ENCODE results near the gene PHKA1. TPM values are rescaled to one million over a fixed set of nuclear protein-coding genes. Genes with fewer than 3 reads are reported as not detected.
"Not testable (repeated sequence)": the region's sequence is repeated elsewhere in the genome, so short reads cannot be mapped to it uniquely, and the experiment has no call there.

The PHKA1 gene
- total RNA-seq (10 to 100 TPM in 3 of 4 donors, 1 to 10 TPM in 1; 9.9 to 12.2 (median 11.5) TPM), polyA plus RNA-seq (4.4 TPM)
- long read RNA-seq, donor 1, full-length matches to known transcripts, result 3 of 11 reads
- long read RNA-seq, donor 1, partial matches to known transcripts, result 4 of 11 reads
- long read RNA-seq, donor 1, other reads (novel, unspliced or antisense), result 4 of 11 reads
- long read RNA-seq, donor 2, full-length matches to known transcripts, result 4 of 7 reads
- long read RNA-seq, donor 2, partial matches to known transcripts, result 1 of 7 reads
- long read RNA-seq, donor 2, other reads (novel, unspliced or antisense), result 2 of 7 reads
- long read RNA-seq, donor 3, full-length matches to known transcripts, result 6 of 26 reads
- long read RNA-seq, donor 3, partial matches to known transcripts, result 12 of 26 reads
- long read RNA-seq, donor 3, other reads (novel, unspliced or antisense), result 8 of 26 reads
- long read RNA-seq, donor 4, full-length matches to known transcripts, result 3 of 10 reads
- long read RNA-seq, donor 4, partial matches to known transcripts, result 4 of 10 reads
- long read RNA-seq, donor 4, other reads (novel, unspliced or antisense), result 3 of 10 reads

DNA sequence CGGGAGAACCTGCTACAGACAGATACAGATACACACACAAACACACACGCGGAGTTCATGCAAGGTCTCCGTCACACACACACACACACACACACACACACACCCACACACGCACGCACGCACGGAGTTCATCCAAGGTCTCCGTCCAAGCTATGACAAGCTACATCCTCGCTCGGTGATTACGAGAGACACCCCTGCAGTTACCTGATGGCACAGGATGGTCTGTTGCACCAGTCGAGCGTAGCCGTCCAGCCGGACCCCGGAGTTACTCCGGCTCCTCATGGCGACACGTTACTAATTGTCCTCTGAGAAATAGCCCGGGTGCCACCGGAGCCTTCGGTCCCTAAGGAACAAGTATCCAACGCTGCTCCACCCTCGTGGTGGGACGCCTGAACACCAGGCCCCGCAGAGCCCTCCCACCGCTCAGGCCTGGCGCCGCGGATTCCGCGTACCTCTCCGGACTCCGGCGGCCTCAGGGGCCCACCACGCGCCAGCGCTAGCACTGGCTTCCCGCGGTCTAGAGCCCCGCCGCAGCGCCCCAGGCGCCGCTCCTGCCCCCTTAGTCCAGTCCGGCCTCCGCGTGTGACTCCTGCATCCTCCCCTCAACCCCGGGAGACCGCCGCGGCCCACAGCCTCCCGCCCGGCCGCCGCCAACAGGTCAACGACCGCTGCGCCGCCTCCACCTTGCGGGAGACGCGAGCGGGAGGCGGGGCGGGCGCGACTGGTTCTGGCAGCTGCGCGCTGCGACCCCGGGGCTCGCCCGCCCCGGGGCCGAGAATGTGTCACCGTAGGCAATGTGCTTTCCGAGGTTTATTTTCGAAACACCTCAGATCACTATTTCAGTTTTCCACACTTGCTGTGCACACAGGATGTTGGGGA is at the start of gene PHKA1:
Gene PHKA1 (minus strand): TSS at position 708 of the 879 bp plus-strand sequence. CDS start 426 bp downstream, at position 282.
- Histone ChIP-seq H3K4me3 (ENCODE audit: low read length) (peak within 1 kb of the TSS; percentile 20), H3K27ac (ENCODE audit: low read length) (peak within 1 kb of the TSS; percentile 81)
- 8% methylated on average over 80 of the region's 80 CpGs for WGBS
- H3K9me3 ChIP-seq (ENCODE audit: control insufficient read depth, low read length); H3K27me3 ChIP-seq (ENCODE audit: control insufficient read depth, insufficient read depth); intact Hi-C loops (cut with DNase I); H3K4me1 ChIP-seq (ENCODE audit: control insufficient read depth, insufficient read depth, low read length): not testable (repeated sequence)
- peak; percentile 83 to 84 for ATAC-seq
- DNase-seq, result peak; percentile 29 to 78 (median 71)

- H3K4me1 ChIP-seq (ENCODE audit: control insufficient read depth, insufficient read depth, low read length); intact Hi-C loops (cut with DNase I); H3K4me3 ChIP-seq (ENCODE audit: low read length); ATAC-seq; H3K9me3 ChIP-seq (ENCODE audit: control insufficient read depth, low read length); H3K27ac ChIP-seq (ENCODE audit: low read length); DNase-seq; H3K27me3 ChIP-seq (ENCODE audit: control insufficient read depth, insufficient read depth): not testable (repeated sequence)
- no CpG with 5 or more reads among the region's 9 CpGs for WGBS
Measured at GRCh38 chrX:72760454-72760853, 46.3 kb upstream of the PHKA1 start.

GRCh38 chrX:72748545-72748944 is 34.4 kb upstream of the PHKA1 start:
- H3K27ac ChIP-seq (ENCODE audit: low read length); H3K9me3 ChIP-seq (ENCODE audit: control insufficient read depth, low read length); H3K4me1 ChIP-seq (ENCODE audit: control insufficient read depth, insufficient read depth, low read length); ATAC-seq; intact Hi-C loops (cut with DNase I); H3K27me3 ChIP-seq (ENCODE audit: control insufficient read depth, insufficient read depth); H3K4me3 ChIP-seq (ENCODE audit: low read length); DNase-seq: not testable (repeated sequence)
- no CpG with 5 or more reads among the region's 3 CpGs for WGBS

- DNase-seq; H3K9me3 ChIP-seq (ENCODE audit: control insufficient read depth, low read length); H3K4me1 ChIP-seq (ENCODE audit: control insufficient read depth, insufficient read depth, low read length); H3K4me3 ChIP-seq (ENCODE audit: low read length); ATAC-seq; H3K27me3 ChIP-seq (ENCODE audit: control insufficient read depth, insufficient read depth); H3K27ac ChIP-seq (ENCODE audit: low read length); intact Hi-C loops (cut with DNase I): not testable (repeated sequence)
- WGBS, result no CpG with 5 or more reads among the region's 7 CpGs
Measured at GRCh38 chrX:72745546-72745945, 31.4 kb upstream of the PHKA1 start.

DNA sequence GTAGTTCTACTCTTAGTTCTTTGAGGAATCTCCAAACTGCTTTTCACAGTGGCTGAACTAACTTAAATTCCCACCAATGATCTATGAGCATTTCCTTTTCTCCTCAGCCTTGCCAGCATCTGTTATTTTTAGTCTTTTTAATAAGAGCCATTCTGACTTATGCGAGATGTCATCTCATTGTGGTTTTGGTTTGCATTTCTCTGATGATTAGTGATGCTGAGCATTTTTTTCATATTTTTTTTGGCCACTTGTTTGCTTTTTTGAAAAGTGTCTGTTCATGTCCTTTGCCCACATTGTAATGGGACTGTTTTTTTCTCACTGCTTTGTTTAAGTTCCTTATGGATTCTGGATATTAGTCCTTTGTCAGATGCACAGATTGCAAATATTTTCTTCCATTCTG is 21.5 kb upstream of the PHKA1 start:
- Histone ChIP-seq H3K4me3 (ENCODE audit: low read length) (no peak overlapping the region), H3K27me3 (ENCODE audit: control insufficient read depth, insufficient read depth) (no peaks in the 10 kb centered on the region), H3K27ac (ENCODE audit: low read length) (no peak overlapping the region), H3K4me1 (ENCODE audit: control insufficient read depth, insufficient read depth, low read length) (no peaks in the 10 kb centered on the region), H3K9me3 (ENCODE audit: control insufficient read depth, low read length) (no peaks in the 10 kb centered on the region)
- no peak for ATAC-seq
- WGBS, result 78% methylated on average over 1 of the region's 1 CpG
- intact Hi-C loops (cut with DNase I), result no loop called here
- DNase-seq, result no peak

DNA sequence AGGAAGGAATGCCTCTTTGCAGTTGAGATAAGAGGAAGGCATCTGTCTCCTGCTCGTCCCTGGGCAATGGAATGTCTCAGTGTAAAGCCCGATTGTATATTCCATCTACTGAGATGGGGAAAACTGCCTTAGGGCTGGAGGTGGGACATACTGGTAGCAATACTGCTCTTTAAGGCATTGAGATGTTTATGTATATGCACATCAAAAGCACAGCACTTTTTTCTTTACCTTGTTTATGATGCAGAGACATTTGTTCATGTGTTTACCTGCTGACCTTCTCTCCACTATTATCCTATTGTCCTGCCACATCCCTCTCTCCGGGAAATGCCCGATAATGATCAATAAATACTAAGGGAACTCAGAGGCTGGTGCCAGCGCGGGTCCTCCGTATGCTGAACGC is 19.5 kb upstream of the PHKA1 start:
- ATAC-seq; H3K9me3 ChIP-seq (ENCODE audit: control insufficient read depth, low read length); H3K4me1 ChIP-seq (ENCODE audit: control insufficient read depth, insufficient read depth, low read length): not testable (repeated sequence)

GRCh38 chrX:72727846-72728245 is 13.7 kb upstream of the PHKA1 start:
- intact Hi-C loops (cut with DNase I), result no loop called here
- no peaks in the 10 kb centered on the region for H3K9me3 ChIP-seq (ENCODE audit: control insufficient read depth, low read length)
- no peak overlapping the region for H3K4me3 ChIP-seq (ENCODE audit: low read length)
- ATAC-seq, result no peak
- WGBS, result 76% methylated on average over 7 of the region's 7 CpGs
- H3K4me1 ChIP-seq (ENCODE audit: control insufficient read depth, insufficient read depth, low read length), result no peaks in the 10 kb centered on the region
- no peak overlapping the region for H3K27ac ChIP-seq (ENCODE audit: low read length)
- no peaks in the 10 kb centered on the region for H3K27me3 ChIP-seq (ENCODE audit: control insufficient read depth, insufficient read depth)
- DNase-seq, result no peak

More for the DNA sequence above, 19.5 kb upstream of the PHKA1 start:
- H3K27me3 ChIP-seq (ENCODE audit: control insufficient read depth, insufficient read depth); intact Hi-C loops (cut with DNase I); DNase-seq; H3K27ac ChIP-seq (ENCODE audit: low read length); H3K4me3 ChIP-seq (ENCODE audit: low read length): not testable (repeated sequence)
- 49% methylated on average over 8 of the region's 8 CpGs for WGBS

GRCh38 chrX:72716766-72717165 is 2.7 kb upstream of the PHKA1 start:
- H3K27me3 ChIP-seq (ENCODE audit: control insufficient read depth, insufficient read depth), result no peaks in the 10 kb centered on the region
- H3K9me3 ChIP-seq (ENCODE audit: control insufficient read depth, low read length), result no peaks in the 10 kb centered on the region
- H3K4me3 ChIP-seq (ENCODE audit: low read length), result no peak overlapping the region
- no peak overlapping the region for H3K27ac ChIP-seq (ENCODE audit: low read length)
- 48% methylated on average over 5 of the region's 5 CpGs for WGBS
- ATAC-seq, result no peak
- intact Hi-C loops (cut with DNase I), result no loop called here
- DNase-seq, result no peak
- no peaks in the 10 kb centered on the region for H3K4me1 ChIP-seq (ENCODE audit: control insufficient read depth, insufficient read depth, low read length)

- Histone ChIP-seq H3K9me3 (ENCODE audit: control insufficient read depth, low read length) (no peaks in the 10 kb centered on the region), H3K4me3 (ENCODE audit: low read length) (no peak overlapping the region), H3K27ac (ENCODE audit: low read length) (no peak overlapping the region), H3K4me1 (ENCODE audit: control insufficient read depth, insufficient read depth, low read length) (no peaks in the 10 kb centered on the region), H3K27me3 (ENCODE audit: control insufficient read depth, insufficient read depth) (no peaks in the 10 kb centered on the region)
- DNase-seq (no peak), ATAC-seq (no peak)
- intact Hi-C loops (cut with DNase I), result no loop called here
- 91% methylated on average over 12 of the region's 12 CpGs for WGBS
Measured at GRCh38 chrX:72715546-72715945, 1.4 kb upstream of the PHKA1 start.

DNA sequence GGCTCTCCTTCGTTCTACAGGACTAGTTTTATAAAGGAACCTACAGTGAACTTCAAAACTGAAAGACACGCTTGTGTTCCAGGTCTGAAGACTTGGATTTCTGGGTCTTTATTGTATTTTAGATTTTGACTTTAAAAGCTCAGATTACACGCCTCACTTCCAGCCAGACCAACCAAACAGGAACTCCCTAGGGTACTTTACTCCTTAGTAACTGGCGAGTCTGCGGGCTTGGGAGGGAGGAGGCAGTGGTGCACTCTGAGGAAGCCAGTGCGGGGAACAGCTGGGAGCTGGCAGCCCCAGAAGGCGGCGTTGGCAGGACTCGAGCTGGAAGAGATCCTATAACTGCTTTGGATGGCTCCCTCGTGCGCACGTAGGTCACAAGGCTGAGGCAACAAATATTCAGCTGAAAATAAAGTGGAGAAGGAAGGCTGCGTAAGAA is 391 bp upstream of the PHKA1 start:
- peak overlapping the region; percentile 81 for H3K27ac ChIP-seq (ENCODE audit: low read length)
- no peaks in the 10 kb centered on the region for H3K27me3 ChIP-seq (ENCODE audit: control insufficient read depth, insufficient read depth)
- DNase-seq (peak; percentile 77 to 89 (median 83)), ATAC-seq (peak; percentile 92 to 95)
- no peaks in the 10 kb centered on the region for H3K4me1 ChIP-seq (ENCODE audit: control insufficient read depth, insufficient read depth, low read length)
- WGBS, result 1% methylated on average over 13 of the region's 13 CpGs
- intact Hi-C loops (cut with DNase I), result no loop called here
- peak overlapping the region; percentile 20 for H3K4me3 ChIP-seq (ENCODE audit: low read length)
- no peaks in the 10 kb centered on the region for H3K9me3 ChIP-seq (ENCODE audit: control insufficient read depth, low read length)

GRCh38 chrX:72713130-72713529 is 976 bp downstream of the PHKA1 start:
- Histone ChIP-seq H3K9me3 (ENCODE audit: control insufficient read depth, low read length) (no peaks in the 10 kb centered on the region), H3K27ac (ENCODE audit: low read length) (no peak overlapping the region), H3K27me3 (ENCODE audit: control insufficient read depth, insufficient read depth) (no peaks in the 10 kb centered on the region), H3K4me3 (ENCODE audit: low read length) (peak overlapping the region; percentile 20), H3K4me1 (ENCODE audit: control insufficient read depth, insufficient read depth, low read length) (no peaks in the 10 kb centered on the region)
- 59% methylated on average over 3 of the region's 3 CpGs for WGBS
- DNase-seq, result no peak
- intact Hi-C loops (cut with DNase I), result no loop called here
- ATAC-seq, result no peak
